OCI-LY3 (cell line): ENCODE results near the gene TSN.

Experiments used
- EZH2phosphoT487 ChIP-seq: fragments of 200-600 bp; shearing (Covaris generic); IDR thresholded peaks from 2 replicates; pipeline ENCODE4 v1.6.1; 2018; ENCODE audit warnings: antibody characterized with exemption, mixed run types, low read depth
- TF ChIP-seq, protein P1 (sequence below): fragments of 200-600, 300-600 bp; sonication (generic); IDR thresholded peaks from 2 replicates; pipeline ENCODE4 v1.5.1; 2014; ENCODE audit warnings: antibody characterized with exemption, low read length, low read depth

- TF ChIP-seq, protein P1, sequence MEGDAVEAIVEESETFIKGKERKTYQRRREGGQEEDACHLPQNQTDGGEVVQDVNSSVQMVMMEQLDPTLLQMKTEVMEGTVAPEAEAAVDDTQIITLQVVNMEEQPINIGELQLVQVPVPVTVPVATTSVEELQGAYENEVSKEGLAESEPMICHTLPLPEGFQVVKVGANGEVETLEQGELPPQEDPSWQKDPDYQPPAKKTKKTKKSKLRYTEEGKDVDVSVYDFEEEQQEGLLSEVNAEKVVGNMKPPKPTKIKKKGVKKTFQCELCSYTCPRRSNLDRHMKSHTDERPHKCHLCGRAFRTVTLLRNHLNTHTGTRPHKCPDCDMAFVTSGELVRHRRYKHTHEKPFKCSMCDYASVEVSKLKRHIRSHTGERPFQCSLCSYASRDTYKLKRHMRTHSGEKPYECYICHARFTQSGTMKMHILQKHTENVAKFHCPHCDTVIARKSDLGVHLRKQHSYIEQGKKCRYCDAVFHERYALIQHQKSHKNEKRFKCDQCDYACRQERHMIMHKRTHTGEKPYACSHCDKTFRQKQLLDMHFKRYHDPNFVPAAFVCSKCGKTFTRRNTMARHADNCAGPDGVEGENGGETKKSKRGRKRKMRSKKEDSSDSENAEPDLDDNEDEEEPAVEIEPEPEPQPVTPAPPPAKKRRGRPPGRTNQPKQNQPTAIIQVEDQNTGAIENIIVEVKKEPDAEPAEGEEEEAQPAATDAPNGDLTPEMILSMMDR = no peak
- no peak for TF ChIP-seq EZH2phosphoT487
These were observed 16.7 kb downstream of the TSN start for GRCh38 chr2:121771976-121772742.
